ENCODE results near the gene SKAP1.
A peak's percentile ranks its signal among the peaks of the same experiment; 100 is the strongest.
"Not testable (repeated sequence)": the region's sequence is repeated elsewhere in the genome, so short reads cannot be mapped to it uniquely, and the experiment has no call there.

Gene SKAP1

GRCh38 chr17:48376682-48377325 lies 53.2 kb downstream of the SKAP1 start:
- TF ChIP-seq, protein P1, sequence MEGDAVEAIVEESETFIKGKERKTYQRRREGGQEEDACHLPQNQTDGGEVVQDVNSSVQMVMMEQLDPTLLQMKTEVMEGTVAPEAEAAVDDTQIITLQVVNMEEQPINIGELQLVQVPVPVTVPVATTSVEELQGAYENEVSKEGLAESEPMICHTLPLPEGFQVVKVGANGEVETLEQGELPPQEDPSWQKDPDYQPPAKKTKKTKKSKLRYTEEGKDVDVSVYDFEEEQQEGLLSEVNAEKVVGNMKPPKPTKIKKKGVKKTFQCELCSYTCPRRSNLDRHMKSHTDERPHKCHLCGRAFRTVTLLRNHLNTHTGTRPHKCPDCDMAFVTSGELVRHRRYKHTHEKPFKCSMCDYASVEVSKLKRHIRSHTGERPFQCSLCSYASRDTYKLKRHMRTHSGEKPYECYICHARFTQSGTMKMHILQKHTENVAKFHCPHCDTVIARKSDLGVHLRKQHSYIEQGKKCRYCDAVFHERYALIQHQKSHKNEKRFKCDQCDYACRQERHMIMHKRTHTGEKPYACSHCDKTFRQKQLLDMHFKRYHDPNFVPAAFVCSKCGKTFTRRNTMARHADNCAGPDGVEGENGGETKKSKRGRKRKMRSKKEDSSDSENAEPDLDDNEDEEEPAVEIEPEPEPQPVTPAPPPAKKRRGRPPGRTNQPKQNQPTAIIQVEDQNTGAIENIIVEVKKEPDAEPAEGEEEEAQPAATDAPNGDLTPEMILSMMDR (IDR thresholded peaks at IDR 0.05) = no peak
- TF ChIP-seq ZFX (IDR thresholded peaks at IDR 0.05; ENCODE audit: borderline replicate concordance) = no peak
- no peak overlapping the region for H3K27ac ChIP-seq

DNA sequence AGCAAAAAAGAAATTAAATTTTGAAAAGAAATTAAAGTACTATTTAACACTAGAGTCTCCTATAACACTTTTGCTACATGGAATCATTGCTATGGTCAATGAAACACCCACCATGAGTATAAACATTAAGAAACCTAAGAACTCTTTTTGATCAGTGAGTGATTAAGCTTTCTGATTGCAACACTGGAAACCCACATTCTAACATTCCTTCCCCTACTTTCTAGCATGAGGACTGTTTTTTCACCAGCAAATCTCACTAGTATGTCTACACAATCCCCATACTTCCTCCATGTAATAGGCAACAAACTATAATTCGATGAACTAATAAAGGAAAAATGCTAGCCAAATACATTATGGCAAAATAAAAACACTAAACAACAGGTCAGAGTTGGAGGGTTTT lies 54.7 kb downstream of the SKAP1 start:
- H3K27ac ChIP-seq = no peak overlapping the region
- TF ChIP-seq ZFX (IDR thresholded peaks at IDR 0.05; ENCODE audit: borderline replicate concordance) = no peak
- TF ChIP-seq, protein P1 (IDR thresholded peaks at IDR 0.05) = no peak

- no peak overlapping the region for H3K27ac ChIP-seq
- TF ChIP-seq ZFX (IDR thresholded peaks at IDR 0.05; ENCODE audit: borderline replicate concordance) = no peak
- TF ChIP-seq, protein P1 (IDR thresholded peaks at IDR 0.05) = peak; percentile 68
Measured at GRCh38 chr17:48374650-48375230, 55.3 kb downstream of the SKAP1 start.

DNA sequence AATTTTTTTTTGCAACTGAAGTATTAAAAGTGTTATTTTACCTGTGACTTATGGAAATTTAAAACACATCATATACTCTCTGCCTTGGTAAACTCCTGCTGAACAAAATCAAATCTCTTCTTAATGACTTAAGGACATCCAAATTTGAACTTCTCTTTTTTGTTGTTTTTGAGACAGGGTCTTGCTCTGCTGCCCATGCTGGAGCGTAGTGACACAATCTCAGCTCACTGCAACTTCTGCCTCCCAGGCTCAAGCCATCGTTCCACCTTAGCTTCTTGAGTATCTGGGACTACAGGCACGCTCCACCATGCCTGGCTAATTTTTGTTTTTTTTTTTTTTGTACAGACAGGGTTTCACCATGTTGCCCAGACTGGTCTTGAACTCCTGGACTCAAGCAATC lies 56.1 kb downstream of the SKAP1 start:
- TF ChIP-seq ZFX (IDR thresholded peaks at IDR 0.05; ENCODE audit: borderline replicate concordance) = no peak
- TF ChIP-seq, protein P1 (IDR thresholded peaks at IDR 0.05) = no peak
- H3K27ac ChIP-seq = no peak overlapping the region

DNA sequence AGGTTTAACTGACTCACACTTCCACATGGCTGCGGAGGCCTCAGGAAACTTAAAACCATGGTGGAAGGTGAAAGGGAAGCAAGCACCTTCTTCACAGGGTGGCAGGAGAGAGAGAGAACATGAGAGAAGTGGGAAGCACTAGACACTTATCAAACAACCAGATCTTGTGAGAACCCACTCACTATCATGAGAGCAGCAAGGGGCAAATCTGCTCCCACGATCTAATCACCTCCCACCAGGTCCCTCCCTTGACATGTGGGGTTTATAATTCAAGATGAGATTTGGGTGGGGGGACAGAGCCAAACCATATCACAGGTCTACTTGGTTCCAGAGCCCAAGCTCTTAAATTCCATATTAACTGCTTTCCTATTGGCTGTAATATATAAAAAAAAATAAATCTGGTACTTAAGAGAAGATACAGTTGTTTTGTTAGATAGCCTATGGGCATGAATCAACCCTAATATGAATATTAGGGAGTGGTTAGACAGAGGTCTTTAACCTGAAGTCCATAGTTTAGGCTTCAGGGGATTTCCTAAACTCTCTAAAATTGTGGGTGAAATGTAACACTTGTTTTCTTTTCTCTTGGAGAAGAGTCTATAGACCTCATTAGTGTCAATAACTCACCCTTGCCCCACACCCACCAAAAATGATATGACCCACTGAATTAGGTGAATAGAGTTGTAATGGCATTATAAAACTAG lies 56.7 kb downstream of the SKAP1 start:
- H3K27ac ChIP-seq = no peak overlapping the region
- TF ChIP-seq, protein P1 (IDR thresholded peaks at IDR 0.05) = no peak
- no peak for TF ChIP-seq ZFX (IDR thresholded peaks at IDR 0.05; ENCODE audit: borderline replicate concordance)

DNA sequence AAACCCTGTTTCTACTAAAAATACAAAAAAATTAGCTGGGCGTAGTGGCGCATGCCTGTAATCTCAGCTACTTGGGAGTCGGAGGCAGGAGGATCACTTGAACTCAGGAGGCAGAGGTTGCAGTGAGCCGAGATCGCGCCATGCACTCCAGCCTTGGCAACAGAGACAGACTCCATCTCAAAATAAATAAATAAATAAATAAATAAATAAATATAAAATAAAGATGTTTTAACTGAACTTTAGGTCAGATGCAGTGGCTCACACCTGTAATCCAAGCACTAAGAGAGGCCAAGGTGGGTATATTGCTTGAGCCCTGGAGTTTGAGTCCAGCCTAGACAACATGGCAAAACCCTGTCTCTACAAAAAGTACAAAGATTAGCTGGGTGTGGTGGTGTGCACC lies 61.0 kb downstream of the SKAP1 start:
- not testable (repeated sequence) for H3K27ac ChIP-seq

DNA sequence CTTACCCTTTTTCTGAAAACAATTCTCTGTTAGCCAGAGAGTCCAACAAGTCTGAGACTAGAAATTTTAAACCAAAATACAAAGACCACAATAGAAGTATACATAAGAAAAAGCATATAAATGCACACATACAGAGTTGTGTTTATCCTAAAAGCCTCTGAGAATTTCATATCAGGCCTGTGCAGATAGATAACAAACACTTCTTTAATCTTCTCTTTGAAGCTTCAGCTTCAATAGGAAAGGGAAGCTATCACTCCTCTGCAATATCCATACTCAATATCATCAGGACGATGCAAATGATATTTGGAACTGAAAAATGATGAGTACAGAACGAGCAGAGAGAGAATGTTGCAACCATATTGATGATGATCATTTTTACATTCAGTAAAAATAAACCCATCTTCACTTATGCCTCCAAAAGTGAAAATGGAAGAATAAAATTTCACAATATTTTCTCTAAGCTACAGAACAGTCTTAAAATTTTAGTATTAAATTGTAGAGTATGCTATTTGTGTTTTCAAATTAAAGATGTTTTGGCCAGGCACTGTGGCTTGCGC lies 61.6 kb downstream of the SKAP1 start:
- H3K27ac ChIP-seq = no peak overlapping the region
- TF ChIP-seq ZFX (IDR thresholded peaks at IDR 0.05; ENCODE audit: borderline replicate concordance) = no peak
- TF ChIP-seq, protein P1 (IDR thresholded peaks at IDR 0.05) = no peak
